Thymus (tissue), 11 donors: ENCODE measurements around the gene ADCY3. TPM values are rescaled to one million over a fixed set of nuclear protein-coding genes. Genes with fewer than 3 reads are reported as not detected.

Experiments
- DNase-seq, 9 donors: peaks; one replicate each; pipeline ENCODE4 v3.0.0-alpha.2; 2013; ENCODE audit warnings: low spot score in 9 of 9, low read depth in 6 of 9, missing footprints in 1 of 9
- H3K27ac ChIP-seq, 2 donors: one replicate each; pipeline ENCODE4 v1.5.1; 2013; ENCODE audit warnings: control low read depth in 1 of 2, low read depth in 1 of 2, low read length in 1 of 2, mild to moderate bottlenecking in 1 of 2, moderate library complexity in 1 of 2
- H3K27me3 ChIP-seq, 2 donors: one replicate each; pipeline ENCODE4 v1.5.1; 2013; ENCODE audit warnings: low read length in 1 of 2; ENCODE audit not compliant: control insufficient read depth in 2 of 2, insufficient read depth in 1 of 2
- H3K36me3 ChIP-seq, 2 donors: one replicate each; pipeline ENCODE4 v1.5.1; 2013; ENCODE audit warnings: low read length in 1 of 2, mild to moderate bottlenecking in 1 of 2, moderate library complexity in 1 of 2; ENCODE audit not compliant: control insufficient read depth in 2 of 2, insufficient read depth in 2 of 2
- H3K4me1 ChIP-seq, 2 donors: one replicate each; pipeline ENCODE4 v1.5.1; 2013; ENCODE audit warnings: low read length in 2 of 2; ENCODE audit not compliant: control insufficient read depth in 2 of 2, insufficient read depth in 2 of 2
- H3K4me3 ChIP-seq, 2 donors: one replicate each; pipeline ENCODE4 v1.5.1; 2013; ENCODE audit warnings: low read length in 2 of 2, control low read depth in 1 of 2, mild to moderate bottlenecking in 1 of 2
- H3K9me3 ChIP-seq, 2 donors: one replicate each; pipeline ENCODE4 v1.5.1; 2013; ENCODE audit warnings: low read length in 1 of 2, mild to moderate bottlenecking in 1 of 2; ENCODE audit not compliant: control insufficient read depth in 2 of 2, insufficient read depth in 1 of 2
- WGBS: extraction: QIAGEN DNeasy Blood & Tissue Kit; methylation state at CpG from one replicate; pipeline ENCODE4 v1.1.7; 2013; 5-methylcytosine and 5-hydroxymethylcytosine counted together
- polyA plus RNA-seq: library from polyadenylated mRNA; stranded (reverse); fragments of 200-250 nt; gene quantifications from one replicate; pipeline ENCODE4 v1.2.3, GENCODE V29; 2013
- total RNA-seq: library from RNA; stranded (reverse); fragments of 120-200 nt; gene quantifications from one replicate; pipeline ENCODE4 v1.2.4, GENCODE V29; 2013
- donor health status: healthy.

ADCY3 gene
- total and polyA plus RNA-seq, 2 donors: 17.1 to 37.1 TPM

GRCh38 chr2:24870891-24871705 is 48.9 kb downstream of the ADCY3 start:
- Histone ChIP-seq H3K27me3 (no peaks in the 10 kb centered on the region), H3K9me3 (no peaks in the 10 kb centered on the region), H3K4me1 (no peaks in the 10 kb centered on the region), H3K4me3 (no peak overlapping the region), H3K27ac (no peak overlapping the region), H3K36me3 (peaks cover 0 to 3% of the 10 kb centered on the region in 2 donors)
- 98% methylated on average over 16 of the region's 16 CpGs for WGBS
- no peak for DNase-seq

- over 99% methylated on average over 5 of the region's 5 CpGs for WGBS
- no peak for DNase-seq
- peaks cover 0 to 3% of the 10 kb centered on the region in 2 donors for H3K36me3 ChIP-seq
- no peak overlapping the region for H3K27ac ChIP-seq
- no peaks in the 10 kb centered on the region for H3K4me1 ChIP-seq
- H3K27me3 ChIP-seq: no peaks in the 10 kb centered on the region
- no peaks in the 10 kb centered on the region for H3K9me3 ChIP-seq
- H3K4me3 ChIP-seq: no peak overlapping the region
Observed at GRCh38 chr2:24870440-24870839, 49.6 kb downstream of the ADCY3 start.

- Histone ChIP-seq H3K4me3 (no peak overlapping the region), H3K27ac (no peak overlapping the region), H3K9me3 (no peaks in the 10 kb centered on the region), H3K36me3 (no peaks in the 10 kb centered on the region), H3K27me3 (no peaks in the 10 kb centered on the region), H3K4me1 (no peaks in the 10 kb centered on the region)
- WGBS: 98% methylated on average over 6 of the region's 6 CpGs
- no peak for DNase-seq
Observed at GRCh38 chr2:24866946-24867345, 53.1 kb downstream of the ADCY3 start.

GRCh38 chr2:24863641-24864040 is 56.4 kb downstream of the ADCY3 start:
- no peaks in the 10 kb centered on the region for H3K9me3 ChIP-seq
- H3K4me3 ChIP-seq: no peak overlapping the region
- 94% methylated on average over 3 of the region's 3 CpGs for WGBS
- H3K27me3 ChIP-seq: no peaks in the 10 kb centered on the region
- no peaks in the 10 kb centered on the region for H3K36me3 ChIP-seq
- no peak overlapping the region for H3K27ac ChIP-seq
- H3K4me1 ChIP-seq: no peaks in the 10 kb centered on the region
- DNase-seq: no peak

- Histone ChIP-seq H3K9me3 (no peaks in the 10 kb centered on the region), H3K36me3 (no peaks in the 10 kb centered on the region), H3K4me3 (no peak overlapping the region), H3K4me1 (no peaks in the 10 kb centered on the region), H3K27me3 (no peaks in the 10 kb centered on the region), H3K27ac (no peak overlapping the region)
- no peak for DNase-seq
- WGBS: 98% methylated on average over 11 of the region's 11 CpGs
Observed at GRCh38 chr2:24861500-24861899, 58.5 kb downstream of the ADCY3 start.

- H3K27ac ChIP-seq: no peak overlapping the region
- over 99% methylated on average over 7 of the region's 7 CpGs for WGBS
Observed at GRCh38 chr2:24860631-24861030, 59.4 kb downstream of the ADCY3 start.

GRCh38 chr2:24859968-24860600 is 60.0 kb downstream of the ADCY3 start:
- Histone ChIP-seq H3K27me3 (no peaks in the 10 kb centered on the region), H3K9me3 (no peaks in the 10 kb centered on the region), H3K4me1 (no peaks in the 10 kb centered on the region), H3K36me3 (no peaks in the 10 kb centered on the region), H3K4me3 (no peak overlapping the region), H3K27ac (no peak overlapping the region)
- DNase-seq: no peak
- 98% methylated on average over 15 of the region's 15 CpGs for WGBS

More at GRCh38 chr2:24860631-24861030, 59.4 kb downstream of the ADCY3 start:
- H3K4me3 ChIP-seq: no peak overlapping the region
- no peaks in the 10 kb centered on the region for H3K9me3 ChIP-seq
- H3K27me3 ChIP-seq: no peaks in the 10 kb centered on the region
- H3K4me1 ChIP-seq: no peaks in the 10 kb centered on the region
- no peaks in the 10 kb centered on the region for H3K36me3 ChIP-seq
- DNase-seq: no peak

GRCh38 chr2:24858996-24859395 is 61.0 kb downstream of the ADCY3 start:
- DNase-seq: no peak
- WGBS: 95% methylated on average over 13 of the region's 13 CpGs
- H3K4me3 ChIP-seq: no peak overlapping the region
- H3K36me3 ChIP-seq: no peaks in the 10 kb centered on the region
- no peaks in the 10 kb centered on the region for H3K9me3 ChIP-seq
- no peak overlapping the region for H3K27ac ChIP-seq
- H3K27me3 ChIP-seq: no peaks in the 10 kb centered on the region
- H3K4me1 ChIP-seq: no peaks in the 10 kb centered on the region

GRCh38 chr2:24857746-24858145 is 62.3 kb downstream of the ADCY3 start:
- Histone ChIP-seq H3K27me3 (no peaks in the 10 kb centered on the region), H3K9me3 (no peaks in the 10 kb centered on the region), H3K36me3 (no peaks in the 10 kb centered on the region), H3K27ac (no peak overlapping the region), H3K4me3 (no peak overlapping the region), H3K4me1 (no peaks in the 10 kb centered on the region)
- WGBS: 97% methylated on average over 6 of the region's 6 CpGs
- no peak for DNase-seq
